ENCODE results near the gene ANKRD7. TPM values are rescaled to one million over a fixed set of nuclear protein-coding genes. Genes with fewer than 3 reads are reported as not detected.

ANKRD7 gene, protein sequence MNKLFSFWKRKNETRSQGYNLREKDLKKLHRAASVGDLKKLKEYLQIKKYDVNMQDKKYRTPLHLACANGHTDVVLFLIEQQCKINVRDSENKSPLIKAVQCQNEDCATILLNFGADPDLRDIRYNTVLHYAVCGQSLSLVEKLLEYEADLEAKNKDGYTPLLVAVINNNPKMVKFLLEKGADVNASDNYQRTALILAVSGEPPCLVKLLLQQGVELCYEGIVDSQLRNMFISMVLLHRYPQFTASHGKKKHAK
- 1 to 10 TPM in 1 of 2 donors, under 1 TPM in 1; 0.53 to 1.1 TPM for total RNA-seq
- long read RNA-seq, partial matches to known transcripts, result 0 of 1 reads
- long read RNA-seq, other reads (novel, unspliced or antisense), result 1 of 1 reads

DNA sequence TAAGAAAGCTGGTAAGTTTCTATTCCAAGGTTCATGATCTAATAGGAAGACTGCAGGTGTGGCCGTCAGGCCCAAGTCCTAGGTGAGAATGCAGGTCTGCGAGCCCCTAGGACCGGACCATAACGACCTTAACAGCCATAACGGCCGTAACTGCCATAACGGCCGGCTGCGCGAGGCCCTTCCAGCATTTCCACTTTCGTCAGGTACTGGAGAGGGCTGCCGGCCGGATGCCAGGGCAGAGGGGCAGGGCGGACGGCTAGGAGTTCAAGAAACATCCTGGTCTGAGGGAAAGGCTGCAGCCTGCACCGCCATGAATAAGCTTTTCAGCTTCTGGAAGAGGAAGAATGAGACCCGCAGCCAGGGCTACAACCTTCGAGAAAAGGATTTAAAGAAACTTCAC is at the start of gene ANKRD7:
Gene ANKRD7 (plus strand): TSS at position 184 of the 400 bp plus-strand sequence. CDS start 127 bp downstream, at position 311.
- no peak for DNase-seq
- no peak for ATAC-seq
- intact Hi-C loops (cut with DNase I), result no loop called here

DNA sequence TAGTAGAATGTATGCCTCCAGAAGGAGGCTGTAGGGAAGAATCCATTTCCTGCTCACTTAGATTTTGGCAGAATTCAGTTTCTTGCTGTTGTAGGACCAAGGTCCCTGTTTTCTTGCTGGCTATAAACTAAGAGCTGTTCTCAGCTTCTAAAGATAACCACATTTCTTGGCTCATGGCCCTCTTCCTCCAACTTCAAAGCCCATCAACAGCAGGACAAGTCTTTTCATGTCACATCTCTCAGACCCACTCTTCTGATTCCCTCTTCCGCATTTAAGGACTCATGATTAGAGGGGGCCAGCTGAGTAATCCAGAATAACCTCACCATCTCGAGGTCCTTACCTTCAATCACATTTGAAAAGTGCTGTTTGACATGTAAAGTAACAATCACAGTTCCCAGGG is 48.8 kb upstream of the ANKRD7 start:
- intact Hi-C loops (cut with DNase I), result no loop called here
- no peak for DNase-seq
- no peak for ATAC-seq

DNA sequence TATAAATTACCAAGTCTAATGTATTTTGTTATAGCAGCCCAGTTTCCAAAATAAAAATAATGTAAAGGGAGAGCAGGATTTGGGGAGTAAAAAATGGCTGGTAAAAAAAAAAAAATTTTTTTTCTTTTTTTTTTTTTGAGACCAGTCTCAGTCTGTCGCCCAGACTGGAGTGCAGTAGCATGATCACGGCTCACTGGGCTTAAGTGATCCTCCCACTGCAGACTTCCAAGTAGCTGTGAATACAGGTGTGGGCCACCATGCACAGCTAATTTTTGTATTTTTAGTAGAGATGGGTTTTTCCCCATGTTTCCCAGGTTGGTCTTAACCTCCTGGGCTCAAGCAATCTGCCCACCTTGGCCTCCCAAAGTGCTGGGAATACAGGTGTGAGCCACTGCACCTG is 45.3 kb upstream of the ANKRD7 start:
- ATAC-seq (no peak), DNase-seq (no peak)
- intact Hi-C loops (cut with DNase I), result no loop called here

DNA sequence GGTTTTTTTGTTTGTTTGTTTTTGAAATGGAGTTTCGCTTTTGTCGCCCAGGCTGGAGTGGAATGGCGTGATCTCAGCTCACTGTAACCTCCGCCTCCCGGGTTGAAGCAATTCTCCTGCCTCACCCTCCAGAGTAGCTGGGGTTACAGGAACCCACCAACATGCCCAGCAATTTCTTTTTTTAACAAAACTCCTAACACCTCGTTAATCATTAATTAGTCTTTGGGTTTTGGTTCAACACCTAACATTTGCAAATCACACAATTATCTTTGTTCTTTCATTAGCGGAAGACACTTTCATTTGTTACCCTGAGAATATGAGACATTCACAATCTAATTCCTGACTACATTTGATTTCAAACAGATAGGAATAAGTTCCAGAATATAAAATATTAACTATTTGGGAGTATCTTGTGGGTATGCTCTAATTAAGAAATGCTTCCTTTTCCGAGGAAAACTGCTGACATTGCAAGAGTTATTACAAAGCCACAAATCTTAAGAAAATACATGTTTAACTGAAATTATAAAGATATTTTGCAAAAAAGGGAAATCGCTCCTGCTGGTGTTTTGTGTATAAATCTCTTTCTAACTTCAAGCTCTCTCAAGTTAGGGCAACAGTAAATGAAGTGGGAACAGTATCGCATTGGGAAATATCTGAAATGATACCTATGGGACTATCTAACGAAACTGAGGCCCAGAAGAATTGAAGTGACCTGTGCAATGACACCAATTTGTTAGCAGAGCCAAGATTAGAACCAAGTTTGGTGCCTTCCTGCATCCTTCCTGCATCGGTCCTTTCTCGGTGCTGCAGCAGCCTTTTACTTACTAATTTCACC is 41.7 kb upstream of the ANKRD7 start:
- intact Hi-C loops (cut with DNase I), result no loop called here
- DNase-seq, result no peak
- no peak for ATAC-seq

DNA sequence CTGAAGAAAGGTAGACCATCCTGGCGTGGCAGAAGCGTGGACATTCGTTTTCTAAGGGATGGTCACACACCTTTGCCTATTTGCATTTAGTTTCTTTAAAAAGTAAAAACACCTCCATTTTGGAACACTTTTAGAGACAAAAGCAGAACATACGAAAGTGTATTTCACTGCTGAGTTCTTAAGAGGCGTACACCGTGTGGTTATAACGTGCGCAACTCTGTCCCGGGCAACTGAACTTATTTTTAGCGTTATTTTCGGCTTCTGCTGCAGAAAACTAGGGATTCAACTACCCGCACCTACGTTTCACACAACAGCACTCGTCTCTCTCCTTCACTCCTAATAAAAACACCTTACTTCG is 41.1 kb upstream of the ANKRD7 start:
- ATAC-seq (peak in 1 of 2 donors; percentile 12), DNase-seq (no peak)
- intact Hi-C loops (cut with DNase I), result no loop called here

DNA sequence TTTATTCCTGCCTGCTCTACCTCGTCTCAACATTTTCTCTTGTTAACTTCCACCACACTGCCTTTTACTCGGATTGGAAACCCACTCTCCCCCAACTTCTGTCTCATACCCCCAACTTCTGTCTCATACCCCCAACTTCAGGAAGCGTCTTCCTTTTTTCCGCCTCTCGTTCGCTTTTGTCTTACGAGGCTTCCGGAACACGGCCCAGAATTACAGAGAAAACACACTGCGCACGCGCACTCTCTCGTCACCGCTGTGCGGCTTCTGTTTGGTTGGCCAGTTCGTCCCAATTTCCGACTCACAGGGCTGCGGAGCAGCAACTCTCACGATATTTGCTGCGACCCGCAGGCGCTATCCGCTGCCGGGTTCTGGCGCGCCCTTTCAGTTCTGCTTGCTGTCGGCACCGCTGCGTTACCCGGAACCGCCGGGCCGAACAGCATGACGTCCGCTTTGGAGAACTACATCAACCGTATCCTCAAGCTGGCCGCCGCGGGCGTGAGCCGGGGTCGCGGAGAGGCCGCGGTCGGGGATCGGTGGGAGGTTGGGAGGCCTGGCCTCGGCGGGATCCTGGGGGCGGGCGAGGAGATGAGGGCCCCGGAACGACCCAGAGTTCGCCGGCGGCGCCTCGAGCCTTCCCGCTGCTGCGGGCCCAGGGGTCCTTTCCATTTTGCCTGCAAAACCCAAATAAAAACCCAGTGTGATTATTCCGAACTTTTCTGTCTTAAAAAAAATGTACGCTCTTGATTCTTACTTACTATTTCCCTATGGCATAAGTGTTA is 40.5 kb upstream of the ANKRD7 start, which contains the start of gene LSM8:
Gene LSM8 (plus strand): TSS at position 379 of the 779 bp plus-strand sequence. CDS start 60 bp downstream, at position 439.
- ATAC-seq (peak; percentile 99 to 100), DNase-seq (peak; percentile 97)
- intact Hi-C loops (cut with DNase I), result no loop called here

DNA sequence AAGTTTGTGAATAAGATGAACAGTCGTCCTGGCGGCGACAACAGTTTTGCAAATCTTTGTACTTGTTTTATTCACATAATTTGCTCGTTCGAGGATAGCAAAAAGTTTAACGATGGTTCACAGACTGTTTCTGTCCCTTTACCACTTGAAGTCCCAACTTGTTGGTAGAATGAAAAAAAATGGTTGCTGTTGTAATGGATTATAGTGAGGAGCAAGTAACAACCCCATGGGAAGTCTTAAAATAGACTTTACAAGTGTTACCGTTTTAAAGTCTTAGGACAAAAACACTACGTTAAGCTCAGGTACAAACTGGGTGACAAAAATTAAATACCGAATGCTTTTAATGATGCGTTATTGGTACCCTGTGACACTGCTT is 40.0 kb upstream of the ANKRD7 start:
- intact Hi-C loops (cut with DNase I), result no loop called here

DNA sequence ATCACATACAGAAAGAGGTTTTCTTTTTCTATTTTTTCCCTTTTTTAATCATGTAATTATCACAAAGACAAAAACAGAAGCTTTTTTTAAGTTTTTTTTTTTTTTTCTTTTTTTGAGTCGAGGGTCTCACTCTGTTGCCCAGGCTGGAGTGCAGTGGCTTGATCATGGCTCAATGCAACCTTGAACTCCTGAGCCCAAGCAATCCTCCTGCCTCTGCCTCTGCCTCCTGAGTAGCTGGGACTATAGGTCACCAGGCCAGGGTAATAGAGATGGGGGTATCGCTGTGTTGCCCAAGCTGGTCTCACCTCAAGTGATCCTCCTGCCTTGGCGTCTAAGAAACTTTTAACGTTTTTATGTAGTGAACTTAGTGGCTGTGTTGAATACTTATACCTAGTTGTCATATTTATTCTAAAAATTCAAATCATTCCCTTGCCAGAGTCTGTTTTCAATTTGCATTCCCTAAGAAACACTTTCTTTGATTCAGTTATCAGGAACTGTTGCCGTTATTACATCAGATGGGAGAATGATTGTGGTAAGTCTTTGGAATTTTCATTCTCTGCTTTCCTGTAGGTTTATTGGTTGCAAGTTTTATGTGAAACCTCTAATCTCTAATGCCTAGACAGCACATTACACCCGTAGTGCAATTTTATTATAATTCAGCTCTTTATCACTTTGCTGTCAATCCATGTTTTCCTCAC is 39.2 kb upstream of the ANKRD7 start:
- ATAC-seq (no peak), DNase-seq (no peak)
- intact Hi-C loops (cut with DNase I), result no loop called here

More for the DNA sequence above, 40.0 kb upstream of the ANKRD7 start:
- DNase-seq (no peak), ATAC-seq (peak in 1 of 2 donors; percentile 5)

DNA sequence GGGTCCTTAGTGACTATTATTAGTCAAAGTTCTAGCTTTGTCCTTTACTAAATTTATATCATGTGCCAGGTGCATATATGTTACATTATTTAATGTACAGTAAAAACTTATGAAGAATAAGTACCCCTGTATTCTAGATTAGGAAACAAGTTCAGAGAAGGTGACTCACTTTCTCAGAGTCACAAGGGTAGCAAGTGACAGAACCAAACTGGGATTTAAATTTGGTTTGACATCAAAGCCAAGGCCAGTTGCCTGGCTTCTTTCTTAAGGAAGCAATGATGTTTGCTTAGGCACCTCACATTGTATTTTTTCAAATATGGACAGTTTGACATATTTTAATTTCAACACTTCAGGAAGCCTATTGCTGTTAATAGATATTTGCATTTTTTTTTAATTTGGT is 38.0 kb upstream of the ANKRD7 start:
- intact Hi-C loops (cut with DNase I), result no loop called here
- DNase-seq, result no peak

DNA sequence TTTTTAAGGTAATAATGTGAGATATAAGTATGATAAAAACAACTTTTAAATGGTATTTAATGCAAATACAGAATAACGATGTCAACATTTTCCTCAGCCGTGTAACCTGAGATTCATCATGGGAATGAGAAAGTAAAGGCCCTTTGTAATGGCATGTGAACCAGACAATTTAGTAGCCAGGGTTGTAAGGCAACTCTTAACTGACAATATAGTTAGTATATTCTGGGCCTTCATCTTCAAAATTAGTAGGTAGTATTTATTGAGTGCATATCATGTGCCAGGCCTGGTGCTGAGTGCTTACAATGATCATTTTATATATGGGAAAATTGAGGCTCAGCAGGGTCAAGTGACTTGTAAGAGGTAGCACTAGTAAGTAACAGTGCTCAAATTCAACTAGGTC is 29.9 kb upstream of the ANKRD7 start:
- no peak for ATAC-seq
- intact Hi-C loops (cut with DNase I), result no loop called here

More for the DNA sequence above, 38.0 kb upstream of the ANKRD7 start:
- no peak for ATAC-seq

DNA sequence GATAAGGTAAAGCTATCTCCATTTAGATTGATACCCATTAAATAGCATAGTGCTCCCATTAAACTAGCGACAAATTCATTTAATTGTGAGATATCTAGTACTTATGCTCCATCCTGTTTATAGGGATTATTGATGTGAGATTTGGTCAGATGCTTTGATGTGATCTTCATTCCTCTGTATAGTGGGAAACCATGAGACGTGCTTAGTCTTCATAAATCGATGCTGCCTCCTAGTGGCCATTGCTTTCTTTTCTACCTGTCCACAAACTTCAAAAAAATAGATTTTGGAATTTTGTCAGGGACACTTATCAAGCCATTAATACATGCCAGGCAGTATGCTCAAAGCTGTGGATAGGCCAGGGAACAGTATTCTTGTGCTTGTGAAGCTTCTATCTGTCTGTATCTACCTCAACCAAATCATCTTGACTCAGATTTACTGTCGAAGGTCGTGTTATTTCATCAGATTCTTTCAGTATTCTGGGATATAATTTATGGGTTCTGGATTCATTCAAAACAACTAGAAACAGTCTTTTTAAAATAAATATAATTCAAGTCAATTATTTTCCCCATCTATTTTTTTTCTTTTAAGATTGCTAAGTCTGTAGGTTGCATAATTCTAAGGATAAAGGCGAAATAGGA is 28.5 kb upstream of the ANKRD7 start:
- peak; percentile 43 for DNase-seq
- intact Hi-C loops (cut with DNase I), result no loop called here
- peak; percentile 70 to 71 for ATAC-seq

More for the DNA sequence above, 29.9 kb upstream of the ANKRD7 start:
- DNase-seq, result no peak

DNA sequence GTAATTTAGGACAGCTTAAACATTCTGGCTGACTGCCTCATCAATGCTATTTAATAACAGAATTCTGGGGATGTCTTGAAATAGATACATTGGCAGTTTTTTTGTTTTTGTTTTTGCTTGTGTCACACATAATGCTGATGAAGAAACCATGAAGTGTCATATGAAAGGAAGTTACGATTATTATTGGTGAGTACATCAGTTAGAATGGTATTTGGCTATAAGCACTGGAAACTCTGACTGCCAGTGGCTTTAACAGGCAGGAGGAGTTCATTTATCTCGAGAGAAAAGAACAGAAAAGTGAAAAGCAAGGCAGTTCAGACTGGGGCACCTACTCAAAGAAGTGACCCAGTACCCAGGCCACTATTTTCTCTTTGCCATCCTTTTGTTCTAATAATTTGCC is 22.4 kb upstream of the ANKRD7 start:
- DNase-seq, result no peak
- no peak for ATAC-seq
- intact Hi-C loops (cut with DNase I), result no loop called here

DNA sequence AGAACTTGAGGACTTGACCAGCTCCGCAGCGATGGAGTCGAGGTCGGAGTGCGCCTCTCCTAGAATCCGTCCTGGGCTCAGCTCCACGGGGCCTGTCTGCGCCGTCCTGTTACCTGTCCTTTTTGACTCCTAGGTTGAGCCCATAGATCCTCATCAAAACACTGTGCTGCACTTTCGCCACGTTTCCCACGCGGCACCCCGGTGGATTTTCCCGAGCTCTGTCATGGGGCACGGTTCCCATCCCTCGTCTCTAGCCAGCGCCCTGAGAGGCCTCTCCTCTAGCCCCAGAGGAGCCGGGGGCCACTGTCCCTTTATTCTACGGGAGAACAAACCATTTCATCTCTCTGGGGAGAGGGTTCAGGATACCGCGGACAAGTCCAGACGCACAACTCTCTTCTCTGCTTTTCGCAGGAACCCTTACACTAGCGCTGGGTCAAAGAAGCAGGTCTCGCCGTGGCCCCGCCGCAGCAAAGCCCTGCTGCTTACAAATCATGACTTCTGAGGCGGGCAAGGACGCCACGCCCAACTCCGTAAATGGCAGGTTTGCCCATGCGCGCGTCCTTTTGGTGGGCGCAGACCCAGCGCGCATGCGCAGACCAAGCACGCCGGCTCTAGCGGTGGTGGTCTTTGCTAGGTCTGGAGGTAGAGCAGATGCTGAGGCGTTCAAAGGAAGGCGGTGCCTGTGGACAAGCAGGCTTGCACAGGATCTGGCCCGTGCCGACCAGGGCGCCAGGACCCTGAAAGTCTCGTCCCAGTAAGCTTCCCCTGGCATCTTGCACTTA is 10.3 kb upstream of the ANKRD7 start:
- intact Hi-C loops (cut with DNase I), result no loop called here
- ATAC-seq (peak; percentile 93 to 97), DNase-seq (peak; percentile 82)

DNA sequence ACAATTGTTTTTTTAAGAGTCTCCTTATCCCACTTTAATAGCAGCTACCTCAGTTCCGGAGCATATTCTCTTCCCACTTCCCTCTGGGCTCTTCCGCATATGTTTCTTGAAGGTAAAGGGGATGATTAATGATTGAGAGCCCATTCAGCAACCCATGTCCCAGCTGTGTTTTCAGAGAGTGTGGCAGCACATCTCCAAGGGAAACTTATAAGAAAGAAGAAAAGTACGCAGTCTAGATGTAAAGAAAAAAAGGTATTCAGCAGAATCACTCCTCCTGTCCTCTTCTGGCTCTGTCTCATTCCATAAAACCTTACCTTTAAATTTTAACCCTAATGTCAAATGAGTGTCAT is 9.7 kb upstream of the ANKRD7 start:
- ATAC-seq (peak in 1 of 2 donors; percentile 9), DNase-seq (no peak)
- intact Hi-C loops (cut with DNase I), result no loop called here

DNA sequence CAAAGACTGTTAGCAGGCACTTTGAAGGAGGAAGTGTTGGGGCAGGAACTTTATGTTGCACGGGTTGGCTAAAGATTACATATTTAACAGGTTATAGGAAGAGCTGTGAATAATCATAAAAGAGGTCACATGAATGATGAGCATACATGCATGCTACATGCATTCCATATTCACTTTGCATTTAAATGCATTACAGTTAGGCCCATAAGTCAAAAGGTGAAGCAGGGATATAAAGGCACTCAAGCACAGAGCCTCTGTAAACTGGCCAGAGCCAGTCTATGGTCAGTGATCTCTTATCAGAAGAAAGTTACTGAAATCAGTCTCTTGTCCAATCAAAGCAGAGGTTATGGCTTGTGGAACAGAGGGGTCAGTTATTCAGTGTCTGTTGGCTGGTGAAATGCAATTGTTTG is 7.3 kb upstream of the ANKRD7 start:
- no peak for DNase-seq
- no peak for ATAC-seq
- intact Hi-C loops (cut with DNase I), result no loop called here

DNA sequence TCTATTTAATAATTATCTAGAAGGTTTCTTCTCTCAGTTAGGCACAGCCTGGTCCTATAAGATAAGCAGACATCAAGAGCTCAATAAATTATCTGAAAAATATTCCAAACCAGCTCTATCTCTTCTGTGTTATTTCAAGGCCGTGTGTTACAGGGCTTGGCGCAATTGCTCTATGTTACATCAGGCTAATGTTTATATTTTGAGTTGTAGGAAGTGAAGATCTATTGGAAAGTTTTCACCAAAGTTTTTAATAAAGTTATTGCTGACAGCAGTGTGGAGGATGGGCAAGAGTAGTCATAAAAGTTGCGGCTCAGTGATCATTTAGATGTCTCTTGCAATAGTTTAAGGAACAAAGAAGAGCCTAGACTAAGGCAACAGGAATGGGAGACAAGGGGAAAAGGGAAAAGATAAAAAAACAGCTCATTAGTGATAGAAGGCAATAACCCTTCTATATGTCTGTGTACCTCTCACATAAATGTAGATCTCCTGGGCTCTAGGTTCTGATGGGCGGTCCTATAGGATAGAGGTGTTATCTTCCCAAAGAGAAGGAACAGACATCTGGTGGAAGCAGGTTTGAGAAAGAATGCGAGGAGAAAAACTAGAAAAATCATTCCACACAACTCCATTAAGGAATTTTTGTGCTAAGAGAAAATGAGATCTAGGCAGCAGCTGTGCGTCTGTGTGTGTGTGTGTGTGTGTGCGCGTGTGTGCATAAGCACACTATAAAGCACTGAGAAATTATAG is 5.9 kb upstream of the ANKRD7 start:
- ATAC-seq (no peak), DNase-seq (no peak)
- intact Hi-C loops (cut with DNase I), result no loop called here

DNA sequence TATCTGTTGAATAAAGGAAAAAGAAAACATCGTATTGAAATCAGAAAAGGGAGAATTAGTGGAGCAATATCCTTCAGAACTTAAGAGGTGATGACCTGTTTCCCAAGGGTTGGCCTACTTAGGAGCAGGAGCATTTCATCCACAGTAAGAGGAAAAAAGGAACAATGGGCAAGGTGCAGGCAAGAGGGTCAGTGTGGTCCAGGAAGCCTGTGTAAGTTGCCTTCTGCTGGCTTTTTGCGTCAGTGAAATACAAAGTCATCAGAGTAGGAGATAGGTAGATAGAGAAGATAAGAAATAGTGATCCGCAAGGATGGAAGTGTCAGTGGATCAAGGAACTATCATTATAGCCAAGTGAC is 5.4 kb upstream of the ANKRD7 start:
- DNase-seq (no peak), ATAC-seq (no peak)
- intact Hi-C loops (cut with DNase I), result no loop called here

All from left cardiac atrium (tissue), 4 donors.